B cell (primary cell): ENCODE measurements around the gene CYP2W1. TPM values are rescaled to one million over a fixed set of nuclear protein-coding genes. Genes with fewer than 3 reads are reported as not detected.

Experiments used
- ATAC-seq: fragments of 200-7000 bp; cut with Tn5 transposase; one replicate; pipeline ENCODE4 v1.10.0; 2021; ENCODE audit warnings: low read depth, mild to moderate bottlenecking, moderate number of reproducible peaks, moderate library complexity
- CTCF ChIA-PET: fragments of 350-600 bp; sonication (Branson Sonifier 250); formaldehyde crosslinking; loops from one replicate; lab custom pipeline; 2021; ENCODE audit warnings: antibody characterized with exemption, inconsistent platforms; lab: Charles Lee
- POLR2A ChIA-PET: fragments of 350-600 bp; sonication (Branson Sonifier 250); formaldehyde crosslinking; loops from one replicate; lab custom pipeline; 2021; ENCODE audit warnings: antibody characterized with exemption; lab: Charles Lee
- DNase-seq: peaks from one replicate; pipeline ENCODE4 v3.0.0; 2013
- H2AFZ ChIP-seq: 2 replicates; pipeline ENCODE4 v1.6.1; 2012; ENCODE audit warnings: mild to moderate bottlenecking, low read depth, low read length; ENCODE audit not compliant: insufficient read depth, poor library complexity, severe bottlenecking
- H3K27ac ChIP-seq, 2 donors: 1 replicate in 1 of 2; 2 replicates in 1 of 2; pipeline ENCODE4 v1.5.1; 2012 to 2013; ENCODE audit warnings: low read length in 2 of 2, mild to moderate bottlenecking in 2 of 2, moderate library complexity in 1 of 2
- H3K27me3 ChIP-seq, 4 experiments: fragments of 200-600 bp in 1 of 4; sonication (generic) in 1 of 4; replicated peaks in 1 of 4; 1 replicate in 2 of 4; 2 replicates in 2 of 4; pipeline versions ENCODE4 v1.6.1 to v1.7.0; 2013 to 2016; ENCODE audit warnings: low read length in 3 of 4, mild to moderate bottlenecking in 2 of 4, mixed read lengths in 1 of 4, moderate library complexity in 1 of 4; ENCODE audit not compliant: insufficient read depth in 4 of 4, control insufficient read depth in 3 of 4; ENCODE audit errors: control extremely low read depth in 1 of 4
- H3K36me3 ChIP-seq, 2 experiments: replicated peaks in 1 of 2; 1 replicate in 1 of 2; 2 replicates in 1 of 2; pipeline versions ENCODE4 v1.6.1 to v1.7.1; 2013; ENCODE audit warnings: low read length in 1 of 2; ENCODE audit not compliant: insufficient read depth in 2 of 2, control insufficient read depth in 1 of 2; ENCODE audit errors: control extremely low read depth in 1 of 2, extremely low read depth in 1 of 2
- H3K4me1 ChIP-seq, 2 donors: fragments of 200-600 bp in 1 of 2; sonication (generic) in 1 of 2; 1 replicate in 1 of 2; 2 replicates in 1 of 2; pipeline versions ENCODE4 v1.5.1 to v1.6.1; 2013 to 2017; ENCODE audit warnings: low read length in 2 of 2; ENCODE audit not compliant: control insufficient read depth in 2 of 2, insufficient read depth in 2 of 2
- H3K4me2 ChIP-seq: replicated peaks from 2 replicates; pipeline ENCODE3; 2012; ENCODE audit warnings: mild to moderate bottlenecking, low read depth, low read length; ENCODE audit not compliant: poor library complexity, severe bottlenecking
- H3K4me3 ChIP-seq, 5 experiments: fragments of 200-600 bp in 1 of 5; sonication (generic) in 1 of 5; 1 replicate in 3 of 5; 2 replicates in 2 of 5; pipeline versions ENCODE4 v1.5.1 to v1.7.0; 2011 to 2016; ENCODE audit warnings: low read length in 4 of 5, mild to moderate bottlenecking in 4 of 5, low read depth in 2 of 5, control low read depth in 1 of 5, moderate library complexity in 1 of 5; ENCODE audit not compliant: insufficient read depth in 1 of 5; ENCODE audit errors: control extremely low read depth in 1 of 5, extremely low read depth in 1 of 5
- H3K79me2 ChIP-seq: fragments of 200-600 bp; sonication (generic); one replicate; pipeline ENCODE4 v1.6.0; 2016; ENCODE audit warnings: low read length; ENCODE audit not compliant: control insufficient read depth, insufficient read depth
- H3K9ac ChIP-seq: fragments of 200-600 bp; sonication (generic); 2 replicates; pipeline ENCODE4 v1.6.1; 2017; ENCODE audit warnings: mild to moderate bottlenecking, low read length, moderate library complexity
- H3K9me3 ChIP-seq, 3 donors: one replicate each; pipeline versions ENCODE4 v1.6.1 to v1.7.1; 2013; ENCODE audit warnings: low read length in 2 of 3; ENCODE audit not compliant: control insufficient read depth in 2 of 3, insufficient read depth in 1 of 3; ENCODE audit errors: control extremely low read depth in 1 of 3
- H4K20me1 ChIP-seq: 2 replicates; pipeline ENCODE4 v1.6.0; 2012; ENCODE audit warnings: mild to moderate bottlenecking, low read length; ENCODE audit not compliant: insufficient read depth, control insufficient read depth, poor library complexity, severe bottlenecking
- H3K27ac Mint-ChIP-seq: one replicate; pipeline ENCODE4 v1.8.0; 2021; ENCODE audit warnings: mixed read lengths
- H3K27me3 Mint-ChIP-seq: one replicate; pipeline ENCODE4 v1.8.0; 2021; ENCODE audit warnings: mixed read lengths
- H3K4me1 Mint-ChIP-seq: one replicate; pipeline ENCODE4 v1.8.0; 2021; ENCODE audit warnings: mixed read lengths
- H3K4me3 Mint-ChIP-seq: one replicate; pipeline ENCODE4 v1.8.0; 2021; ENCODE audit warnings: mixed read lengths
- H3K9me3 Mint-ChIP-seq: one replicate; pipeline ENCODE4 v1.8.0; 2022; ENCODE audit warnings: mixed read lengths; ENCODE audit not compliant: insufficient read depth
- CTCF ChIP-seq: fragments of 200-600 bp; IDR thresholded peaks from one replicate; pipeline ENCODE4 v1.8.0; 2022; ENCODE audit warnings: antibody characterized with exemption, mild to moderate bottlenecking
- EZH2 ChIP-seq: IDR thresholded peaks from 2 replicates; pipeline ENCODE4 v1.6.1; 2012; ENCODE audit warnings: borderline replicate concordance, low read depth, mild to moderate bottlenecking, moderate library complexity, low read length; ENCODE audit not compliant: insufficient read depth, poor library complexity, severe bottlenecking
- WGBS: methylation state at CpG from one replicate; pipeline ENCODE4 v1.1.5; 2013; ENCODE audit warnings: missing lambda C conversion rate; ENCODE audit not compliant: insufficient coverage; 5-methylcytosine and 5-hydroxymethylcytosine counted together
- intact Hi-C: fragments of 100-400 bp; cut with micrococcal nuclease; formaldehyde crosslinking; loops from one replicate; pipeline ENCODE4 v1.10.0; 2022
- polyA plus RNA-seq: library from polyadenylated mRNA; depleted of rRNA; stranded (reverse); fragments of >200 nt; gene quantifications from 2 replicates; pipeline ENCODE4 v1.2.3, GENCODE V29; 2012
- total RNA-seq, 2 donors: library from RNA; stranded (reverse); fragments of 120-200 nt in 1 of 2; gene quantifications; 1 replicate in 1 of 2; 2 replicates in 1 of 2; pipeline versions ENCODE4 v1.2.3 to v1.2.4, GENCODE V29; 2013 to 2022

Gene CYP2W1
- total and polyA plus RNA-seq, 2 donors (not counting 1 experiment from before 2014, with no cell fraction given), result not detected

GRCh38 chr7:1027242-1028043 lies 44.5 kb downstream of the CYP2W1 start:
- no peak for ATAC-seq
- peaks cover 3% of the 10 kb centered on the region for H3K27me3 Mint-ChIP-seq
- Histone ChIP-seq H2AFZ (peak overlapping the region; percentile 72), H3K4me1 (peaks cover 67 to 80% of the 10 kb centered on the region in 2 donors), H3K27me3 (peaks cover 0 to 4% (median 1%) of the 10 kb centered on the region in 4 experiments), H3K79me2 (peaks cover 36% of the 10 kb centered on the region), H3K4me2 (peak overlapping the region; percentile 97), H3K9ac (peak overlapping the region; percentile 75), H3K27ac (peak overlapping the region; percentile 34 to 56), H3K9me3 (peaks cover 0 to 18% (median 0%) of the 10 kb centered on the region in 3 donors), H4K20me1 (peaks cover 34% of the 10 kb centered on the region), H3K36me3 (peaks cover 0 to 8% of the 10 kb centered on the region in 2 experiments), H3K4me3 (peak overlapping the region in 4 of 5 experiments; percentile 50 to 65 (median 58))
- peak overlapping the region; percentile 94 for H3K4me3 Mint-ChIP-seq
- intact Hi-C loops, result loop anchor here (1.0 to 2.0 kb wide), 4 partner anchors 23 to 133 kb away; partner anchors contain the start of gene ZFAND2A
- H3K27ac Mint-ChIP-seq, result peak overlapping the region; percentile 84
- ChIA-PET POLR2A (interaction anchor here (1.2 to 2.3 kb wide), 3 partner anchors 17 to 39 kb away, joined by 3 to 7 read pairs (median 5); partner anchors contain the start of gene GPR146), CTCF (interaction anchor here (0.7 to 1.4 kb wide), 3 partner anchors 34 to 59 kb away, joined by 3 to 5 read pairs (median 3); no protein-coding TSS in a partner anchor)
- H3K4me1 Mint-ChIP-seq, result peaks cover 69% of the 10 kb centered on the region
- peak; percentile 53 for DNase-seq
- no peaks in the 10 kb centered on the region for H3K9me3 Mint-ChIP-seq
- TF ChIP-seq EZH2 (no peak), CTCF (no peak)
- 39% methylated on average over 69 of the region's 69 CpGs for WGBS
